K562 (cell line): ENCODE data around the gene GAP43. TPM values are rescaled to one million over a fixed set of nuclear protein-coding genes. Genes with fewer than 3 reads are reported as not detected.

Experiments
- ATAC-seq: fragments of 200-7000 bp; cut with Tn5 transposase; 3 replicates; pipeline ENCODE4 v1.9.1; 2020; ENCODE audit warnings: moderate library complexity
- BruUV-seq: library from RNA; stranded (reverse); fragments of 400-500 nt; replicated peaks from 2 replicates; lab custom pipeline; 2021; lab: Mats Ljungman, UMichigan
- CTCF ChIA-PET: fragments of 300-600 bp; formaldehyde crosslinking; extraction: SDS; loops from one replicate; lab custom pipeline; 2021; ENCODE audit warnings: low intra/inter-chr PET ratio; lab: Yijun Ruan, JAX
- POLR2A ChIA-PET: fragments of 300-600, 350-650 bp; sonication (Branson Sonifier 250); formaldehyde crosslinking; extraction: SDS; loops from one replicate; lab custom pipeline; 2021; ENCODE audit warnings: antibody characterized with exemption, inconsistent platforms; lab: Yijun Ruan, JAX
- DNase-seq, 4 experiments: peaks; one replicate each; pipeline versions ENCODE4 v3.0.0 to v3.0.0-alpha.2; 2011 to 2018; ENCODE audit warnings: low spot score in 3 of 4, mixed read lengths in 3 of 4; ENCODE audit errors: extremely low read depth in 1 of 4
- FAIRE-seq: peaks from 2 replicates; lab custom pipeline; 2011; peaks lifted over from hg19 to GRCh38; lab: Jason Lieb, UNC
- H2AFZ ChIP-seq: 2 replicates; pipeline ENCODE4 v1.6.0; 2011; ENCODE audit warnings: low read depth, low read length, control low read depth, inconsistent platforms
- H3K27ac ChIP-seq: fragments of 200-600 bp; 3 replicates; pipeline ENCODE4 v1.8.0; 2011; ENCODE audit warnings: low read depth, mild to moderate bottlenecking, control low read depth, inconsistent platforms, low read length, moderate library complexity, mixed read lengths; ENCODE audit errors: extremely low read depth
- H3K27me3 ChIP-seq, 2 experiments: fragments of 300-600 bp in 1 of 2; 2 replicates in 1 of 2; 3 replicates in 1 of 2; pipeline versions ENCODE4 v1.6.0 to v1.8.0; 2011; ENCODE audit warnings: inconsistent platforms in 2 of 2, low read length in 2 of 2, mild to moderate bottlenecking in 1 of 2, mixed read lengths in 1 of 2, moderate library complexity in 1 of 2; ENCODE audit not compliant: control insufficient read depth in 2 of 2, insufficient read depth in 2 of 2
- H3K36me3 ChIP-seq: fragments of 300-600 bp; 3 replicates; pipeline ENCODE4 v1.8.0; 2011; ENCODE audit warnings: mild to moderate bottlenecking, low read length, inconsistent platforms; ENCODE audit not compliant: control insufficient read depth, insufficient read depth
- H3K4me1 ChIP-seq, 2 experiments: fragments of 200-600 bp in 1 of 2; replicated peaks in 1 of 2; 2 replicates in 1 of 2; 3 replicates in 1 of 2; pipeline versions ENCODE4 v1.5.1 to v1.8.0; 2011; ENCODE audit warnings: inconsistent platforms in 2 of 2, low read length in 2 of 2, mild to moderate bottlenecking in 1 of 2, mixed read lengths in 1 of 2, moderate library complexity in 1 of 2; ENCODE audit not compliant: control insufficient read depth in 2 of 2, insufficient read depth in 2 of 2
- H3K4me2 ChIP-seq: 2 replicates; pipeline ENCODE4 v1.6.1; 2011; ENCODE audit warnings: low read length, control low read depth, inconsistent platforms, mixed read lengths; ENCODE audit not compliant: insufficient read depth
- H3K4me3 ChIP-seq: fragments of 200-600 bp; sonication (generic), shearing (Covaris generic); 2 replicates; pipeline ENCODE4 v1.5.1; 2016; ENCODE audit warnings: control low read depth, inconsistent platforms
- H3K79me2 ChIP-seq: fragments of 200-600 bp; 3 replicates; pipeline ENCODE4 v1.8.0; 2011; ENCODE audit warnings: low read length, inconsistent platforms; ENCODE audit not compliant: control insufficient read depth, insufficient read depth
- H3K9ac ChIP-seq, 2 experiments: 2 replicates each; pipeline versions ENCODE4 v1.6.0 to v1.6.1; 2011; ENCODE audit warnings: low read depth in 2 of 2, low read length in 2 of 2, control low read depth in 1 of 2, inconsistent platforms in 1 of 2, mild to moderate bottlenecking in 1 of 2, mixed read lengths in 1 of 2; ENCODE audit not compliant: insufficient read depth in 1 of 2
- H3K9me1 ChIP-seq: one replicate; pipeline ENCODE4 v1.6.0; 2011; ENCODE audit warnings: inconsistent platforms, mild to moderate bottlenecking, low read length, moderate library complexity; ENCODE audit not compliant: control insufficient read depth, insufficient read depth
- H3K9me3 ChIP-seq: replicated peaks from 2 replicates; pipeline ENCODE4 v1.5.1; 2011; ENCODE audit warnings: low read depth, low read length, inconsistent platforms; ENCODE audit not compliant: control insufficient read depth, insufficient read depth
- H4K20me1 ChIP-seq: replicated peaks from 2 replicates; pipeline ENCODE4 v1.6.1; 2011; ENCODE audit warnings: low read length, inconsistent platforms, mixed read lengths; ENCODE audit not compliant: control insufficient read depth, insufficient read depth
- C11orf30 ChIP-seq: fragments of 450-650 bp; IDR thresholded peaks from 2 replicates; pipeline ENCODE4 v1.6.1; 2016; ENCODE audit warnings: low read depth, mild to moderate bottlenecking
- EP400 ChIP-seq: fragments of 450-650 bp; IDR thresholded peaks from 2 replicates; pipeline ENCODE4 v1.6.1; 2017; ENCODE audit warnings: antibody characterized with exemption, mild to moderate bottlenecking, moderate library complexity
- MAFG ChIP-seq: fragments of 450-650 bp; conservative IDR thresholded peaks from 2 replicates; pipeline ENCODE4 v1.6.1; 2016; ENCODE audit warnings: missing genetic modification characterization, missing compliant biosample characterization
- MAFK ChIP-seq: IDR thresholded peaks from 2 replicates; pipeline ENCODE4 v1.6.1; 2011; ENCODE audit warnings: low read length, improper control_type of control experiment
- MEF2A ChIP-seq: IDR thresholded peaks from 2 replicates; pipeline ENCODE4 v1.6.1; 2011; ENCODE audit warnings: low read depth, mild to moderate bottlenecking, low read length, moderate library complexity; ENCODE audit not compliant: control insufficient read depth
- NR2C1 ChIP-seq, 2 experiments: fragments of 450-650 bp; IDR thresholded peaks; 2 replicates each; pipeline ENCODE4 v1.6.1; 2017; ENCODE audit warnings: mild to moderate bottlenecking in 2 of 2, antibody characterized with exemption in 1 of 2, inconsistent platforms in 1 of 2, missing compliant biosample characterization in 1 of 2, missing genetic modification characterization in 1 of 2
- RB1 ChIP-seq: fragments of 450-650 bp; IDR thresholded peaks from 2 replicates; pipeline ENCODE4 v1.6.1; 2017; ENCODE audit warnings: low read depth, mild to moderate bottlenecking
- REST ChIP-seq, 2 experiments: fragments of 450-650 bp; formaldehyde crosslinking in 1 of 2; IDR thresholded peaks; 2 replicates each; pipeline versions ENCODE4 v1.4.0 to v1.6.1; 2014 to 2020; ENCODE audit warnings: mild to moderate bottlenecking in 2 of 2, borderline replicate concordance in 1 of 2, low read depth in 1 of 2
- YY1 ChIP-seq, 3 experiments: IDR thresholded peaks; 2 replicates each; pipeline ENCODE4 v1.6.1; 2011; ENCODE audit warnings: low read length in 2 of 3, mild to moderate bottlenecking in 2 of 3, moderate library complexity in 2 of 3, borderline replicate concordance in 1 of 3, control low read depth in 1 of 3, low read depth in 1 of 3; ENCODE audit not compliant: insufficient read depth in 3 of 3, insufficient replicate concordance in 2 of 3, control insufficient read depth in 1 of 3, insufficient read length in 1 of 3; ENCODE audit errors: extremely low read depth in 1 of 3
- ZBTB34 ChIP-seq: fragments of 250-450 bp; sonication (Bioruptor Pico); IDR thresholded peaks from 2 replicates; pipeline ENCODE4 v1.8.0; 2021; ENCODE audit warnings: mild to moderate bottlenecking, moderate library complexity
- ZNF316 ChIP-seq: fragments of 450-650 bp; IDR thresholded peaks from 2 replicates; pipeline ENCODE4 v1.6.1; 2016
- ZNF830 ChIP-seq: fragments of 250-450 bp; sonication (Bioruptor Pico); IDR thresholded peaks from 2 replicates; pipeline ENCODE4 v1.5.0; 2021; ENCODE audit warnings: mild to moderate bottlenecking
- WGBS: fragments of 100-300 bp; shearing (Covaris generic); methylation state at CpG from one replicate; pipeline ENCODE4 v1.1.6; 2016; ENCODE audit warnings: low coverage, mixed read lengths; ENCODE audit not compliant: insufficient coverage; ENCODE audit errors: missing lambda C conversion rate; 5-methylcytosine and 5-hydroxymethylcytosine counted together
- in situ Hi-C: fragments of 300-500 bp; cut with MboI; formaldehyde crosslinking; loops from 4 replicates; pipeline ENCODE4 v1.15.0; 2018; ENCODE audit warnings: inconsistent platforms, mixed read lengths
- intact Hi-C: fragments of 100-400 bp; cut with micrococcal nuclease; formaldehyde crosslinking; loops from 2 replicates; pipeline ENCODE4 v1.14.2; 2022
- polyA plus RNA-seq, 8 experiments: library from polyadenylated mRNA; depleted of rRNA in 4 of 8; stranded (reverse) in 5 of 8; unstranded in 3 of 8; fragments of >200 nt; fragmentation: Nextera tagmentation in 2 of 8; fragmentation: Illumina TruSeq in 1 of 8; extraction: Ambion mirVana in 2 of 8; extraction: Trizol in 1 of 8; gene quantifications; 2 replicates each; pipeline versions ENCODE4 v1.2.1 to v1.2.3, GENCODE V29; 2011 to 2014; ENCODE audit warnings: inconsistent platforms in 1 of 8, missing spikeins in 1 of 8
- total RNA-seq, 7 experiments: library from RNA; depleted of rRNA in 6 of 7; stranded (reverse); fragments of >200 nt in 6 of 7; fragmentation: Illumina TruSeq in 2 of 7; extraction: Trizol in 2 of 7; gene quantifications; 2 replicates each; pipeline versions ENCODE4 v1.2.1 to v1.2.3, GENCODE V29; 2011 to 2021; ENCODE audit warnings: low replicate concordance in 1 of 7

GAP43 gene
- total and polyA plus RNA-seq, 9 of the 15 experiments (the other 6 are each of a cell fraction or from before 2014, with no cell fraction given): 0.04 to 0.11 (median 0.09) TPM; not detected in 6

- Histone ChIP-seq H3K4me2 (no peak overlapping the region), H2AFZ (no peak overlapping the region), H3K9ac (no peak overlapping the region), H3K27ac (no peak overlapping the region), H4K20me1 (no peaks in the 10 kb centered on the region), H3K36me3 (no peaks in the 10 kb centered on the region), H3K9me1 (no peaks in the 10 kb centered on the region), H3K4me3 (no peak overlapping the region), H3K4me1 (no peaks in the 10 kb centered on the region), H3K27me3 (peaks cover 0 to 7% of the 10 kb centered on the region in 2 experiments; a peak in 2 of 5 replicates), H3K9me3 (no peaks in the 10 kb centered on the region), H3K79me2 (no peaks in the 10 kb centered on the region)
- ChIA-PET POLR2A (no interaction called here), CTCF (no interaction called here)
- BruUV-seq: no TSS peak
- no peak for FAIRE-seq
- ATAC-seq: no peak
- TF ChIP-seq C11orf30 (peak; percentile 59; the same call in 1 of the 2 replicates), ZNF316 (peak; percentile 78), RB1 (no peak), MAFG (tag) (peak; percentile 88), MAFK (0 out of 2 replicates have a peak, but pooled peaks have one; percentile 8), ZBTB34 (CRISPR knock-in tag) (no peak), REST (IDR thresholded peaks at IDR 0.05; ENCODE audit: borderline replicate concordance) (no peak), REST (CRISPR knock-in tag; IDR thresholded peaks at IDR 0.05; ENCODE audit: low read depth) (no peak), YY1 (IDR thresholded peaks at IDR 0.05; ENCODE audit: borderline replicate concordance in 1 of 3, control insufficient read depth in 1 of 3, extremely low read depth in 1 of 3, insufficient read depth in 3 of 3, insufficient read length in 1 of 3, insufficient replicate concordance in 2 of 3, low read depth in 1 of 3, low read length in 2 of 3) (no peak), MEF2A (no peak), NR2C1 (IDR thresholded peaks at IDR 0.05) (no peak), NR2C1 (tag; IDR thresholded peaks at IDR 0.05) (no peak), ZNF830 (CRISPR knock-in tag) (no peak), EP400 (no peak)
- WGBS: 0% methylated on average over 5 of the region's 5 CpGs
- intact Hi-C loops (no loop called here), in situ Hi-C loops (no loop called here)
- DNase-seq: no peak
These were observed 48.6 kb downstream of the GAP43 start for GRCh38 chr3:115671761-115672455.
